Right forelimb (tissue), 1 donor: ENCODE measurements around the gene PARD3.
"Not testable (repeated sequence)": the region's sequence is repeated elsewhere in the genome, so short reads cannot be mapped to it uniquely, and the experiment has no call there.

Experiments used
- DNase-seq: peaks from one replicate; pipeline ENCODE4 v3.0.0-alpha.2; 2018

Gene PARD3

GRCh38 chr10:34762603-34763299 is 52.3 kb downstream of the PARD3 start:
- no peak for DNase-seq

GRCh38 chr10:34762156-34762555 is 52.9 kb downstream of the PARD3 start:
- no peak for DNase-seq

- no peak for DNase-seq
Observed at GRCh38 chr10:34761453-34761852, 53.6 kb downstream of the PARD3 start.

- DNase-seq: no peak
Observed at GRCh38 chr10:34760606-34761005, 54.5 kb downstream of the PARD3 start.

- DNase-seq: no peak
Observed at GRCh38 chr10:34759837-34760215, 55.3 kb downstream of the PARD3 start.

GRCh38 chr10:34759161-34759836 is 55.8 kb downstream of the PARD3 start:
- no peak for DNase-seq

GRCh38 chr10:34758447-34758996 is 56.6 kb downstream of the PARD3 start:
- DNase-seq: no peak

- DNase-seq: no peak
Observed at GRCh38 chr10:34757933-34758332, 57.2 kb downstream of the PARD3 start.

- not testable (repeated sequence) for DNase-seq
Observed at GRCh38 chr10:34757181-34757580, 57.9 kb downstream of the PARD3 start.

- DNase-seq: no peak
Observed at GRCh38 chr10:34756584-34756983, 58.5 kb downstream of the PARD3 start.

- DNase-seq: no peak
Observed at GRCh38 chr10:34753014-34753757, 61.9 kb downstream of the PARD3 start.

GRCh38 chr10:34751272-34751671 is 63.8 kb downstream of the PARD3 start:
- no peak for DNase-seq

- not testable (repeated sequence) for DNase-seq
Observed at GRCh38 chr10:34750795-34751194, 64.3 kb downstream of the PARD3 start.

- no peak for DNase-seq
Observed at GRCh38 chr10:34748767-34749166, 66.3 kb downstream of the PARD3 start.

GRCh38 chr10:34748357-34748756 is 66.7 kb downstream of the PARD3 start:
- DNase-seq: no peak

- DNase-seq: no peak
Observed at GRCh38 chr10:34746094-34746493, 69.0 kb downstream of the PARD3 start.

GRCh38 chr10:34745244-34745643 is 69.9 kb downstream of the PARD3 start:
- no peak for DNase-seq

GRCh38 chr10:34744590-34744989 is 70.5 kb downstream of the PARD3 start:
- no peak for DNase-seq

- no peak for DNase-seq
Observed at GRCh38 chr10:34743814-34744213, 71.3 kb downstream of the PARD3 start.

GRCh38 chr10:34742456-34742855 is 72.6 kb downstream of the PARD3 start:
- DNase-seq: no peak

GRCh38 chr10:34741087-34741486 is 74.0 kb downstream of the PARD3 start:
- not testable (repeated sequence) for DNase-seq

- no peak for DNase-seq
Observed at GRCh38 chr10:34740321-34740720, 74.8 kb downstream of the PARD3 start.

GRCh38 chr10:34739915-34740314 is 75.2 kb downstream of the PARD3 start:
- DNase-seq: peak; percentile 60

GRCh38 chr10:34737772-34738169 is 77.3 kb downstream of the PARD3 start:
- no peak for DNase-seq
